A549 (cell line): Measurements from ENCODE around the gene CCDC169. TPM values are rescaled to one million over a fixed set of nuclear protein-coding genes. Genes with fewer than 3 reads are reported as not detected.

Experiments
- ATAC-seq, 2 experiments: fragments of 200-7000 bp in 1 of 2; fragments of >200 bp in 1 of 2; cut with Nextera tagmentation in 1 of 2; cut with Tn5 transposase in 1 of 2; 3 replicates each; pipeline versions ENCODE4 v1.8.0 to v1.9.1; 2018 to 2020; ENCODE audit warnings: mild to moderate bottlenecking in 1 of 2, moderate library complexity in 1 of 2
- CTCF ChIA-PET: fragments of 300-600 bp; sonication (Branson Sonifier 250); formaldehyde crosslinking; extraction: SDS; loops from one replicate; lab custom pipeline; 2021; ENCODE audit warnings: antibody characterized with exemption, inconsistent platforms; lab: Yijun Ruan, JAX
- POLR2A ChIA-PET: fragments of 350-600 bp; formaldehyde crosslinking; extraction: SDS; loops from one replicate; lab custom pipeline; 2021; ENCODE audit warnings: antibody characterized with exemption, inconsistent platforms; lab: Yijun Ruan, JAX
- DNase-seq, 2 experiments: peaks; one replicate each; pipeline versions ENCODE4 v3.0.0 to v3.0.0-alpha.2; 2011 to 2016; ENCODE audit warnings: low read depth in 1 of 2, low spot score in 1 of 2
- FAIRE-seq: peaks from 2 replicates; lab custom pipeline; 2011; peaks lifted over from hg19 to GRCh38; lab: Jason Lieb, UNC
- H3K27ac ChIP-seq, 2 experiments: fragments of >200 bp; sonication (Bioruptor Twin); formaldehyde crosslinking; 3 replicates each; pipeline ENCODE4 v1.5.1; 2016 to 2017
- H3K4me1 ChIP-seq: fragments of >200 bp; sonication (Bioruptor Twin); formaldehyde crosslinking; 3 replicates; pipeline ENCODE4 v1.6.1; 2016
- H3K4me2 ChIP-seq: fragments of >200 bp; sonication (Bioruptor Twin); formaldehyde crosslinking; 3 replicates; pipeline ENCODE4 v1.6.1; 2016
- H3K4me3 ChIP-seq: fragments of >200 bp; sonication (Bioruptor Twin); formaldehyde crosslinking; 3 replicates; pipeline ENCODE4 v1.5.1; 2016
- H3K9me3 ChIP-seq: fragments of >200 bp; sonication (Bioruptor Twin); formaldehyde crosslinking; 3 replicates; pipeline ENCODE4 v1.6.1; 2016
- BHLHE40 ChIP-seq: IDR thresholded peaks from 2 replicates; pipeline ENCODE4 v1.6.1; 2012; ENCODE audit warnings: low read depth, low read length, inconsistent platforms
- CBX2 ChIP-seq: fragments of 200-600 bp; sonication (generic); IDR thresholded peaks from 2 replicates; pipeline ENCODE4 v1.6.1; 2016; ENCODE audit warnings: low read depth, mild to moderate bottlenecking, borderline replicate concordance
- CEBPB ChIP-seq, 2 experiments: fragments of >200 bp in 1 of 2; sonication (Bioruptor Twin) in 1 of 2; formaldehyde crosslinking in 1 of 2; IDR thresholded peaks; 2 replicates each; pipeline ENCODE4 v1.6.1; 2012 to 2016
- E2F6 ChIP-seq: IDR thresholded peaks from 2 replicates; pipeline ENCODE4 v1.6.1; 2012; ENCODE audit warnings: low read depth, borderline replicate concordance
- EHMT2 ChIP-seq: fragments of 200-600 bp; sonication (generic); IDR thresholded peaks from 2 replicates; pipeline ENCODE4 v1.6.1; 2016; ENCODE audit warnings: antibody characterized with exemption, low read depth, mild to moderate bottlenecking, moderate library complexity
- ESRRA ChIP-seq: fragments of 150-350 bp; IDR thresholded peaks from 2 replicates; pipeline ENCODE4 v1.6.1; 2014; ENCODE audit warnings: mild to moderate bottlenecking, low read length, borderline replicate concordance
- FOSL2 ChIP-seq, 2 experiments: fragments of 450-650 bp in 1 of 2; fragments of >200 bp in 1 of 2; sonication (Bioruptor Twin) in 1 of 2; formaldehyde crosslinking; IDR thresholded peaks; 2 replicates each; pipeline versions ENCODE4 v1.5.0 to v1.6.1; 2016 to 2020; ENCODE audit warnings: mild to moderate bottlenecking in 1 of 2, moderate library complexity in 1 of 2
- GATA3 ChIP-seq: IDR thresholded peaks from 2 replicates; pipeline ENCODE4 v1.6.1; 2012; ENCODE audit warnings: borderline replicate concordance
- HEYL ChIP-seq: fragments of 250-450 bp; sonication (Bioruptor Pico); IDR thresholded peaks from 2 replicates; pipeline ENCODE4 v1.8.0; 2021; ENCODE audit warnings: mild to moderate bottlenecking, moderate library complexity
- HOXB5 ChIP-seq: fragments of 250-450 bp; sonication (Bioruptor Pico); IDR thresholded peaks from 2 replicates; pipeline ENCODE4 v1.5.0; 2020; ENCODE audit warnings: mild to moderate bottlenecking, moderate library complexity
- KDM5A ChIP-seq: fragments of 200-600 bp; sonication (generic); IDR thresholded peaks from 2 replicates; pipeline ENCODE4 v1.6.1; 2016; ENCODE audit warnings: antibody characterized with exemption, mild to moderate bottlenecking
- MAX ChIP-seq: IDR thresholded peaks from 2 replicates; pipeline ENCODE4 v1.6.1; 2012
- MAZ ChIP-seq: fragments of 150-350 bp; IDR thresholded peaks from 2 replicates; pipeline ENCODE4 v1.6.1; 2014; ENCODE audit warnings: antibody characterized with exemption, low read depth, low read length, borderline replicate concordance
- NR3C1 ChIP-seq: fragments of >200 bp; sonication (Bioruptor Twin); formaldehyde crosslinking; IDR thresholded peaks from 3 replicates; pipeline ENCODE4 v1.6.1; 2017
- PHF8 ChIP-seq: fragments of 200-600 bp; sonication (generic); IDR thresholded peaks from 2 replicates; pipeline ENCODE4 v1.6.1; 2016; ENCODE audit warnings: low read depth, mild to moderate bottlenecking, antibody characterized with exemption, moderate library complexity, borderline replicate concordance
- POLR2AphosphoS2 ChIP-seq: conservative IDR thresholded peaks from 2 replicates; pipeline ENCODE4 v1.6.1; 2012; ENCODE audit warnings: low read length, improper control_type of control experiment, inconsistent platforms
- RAD21 ChIP-seq, 2 experiments: fragments of >200 bp in 1 of 2; sonication (Bioruptor Twin) in 1 of 2; formaldehyde crosslinking in 1 of 2; IDR thresholded peaks in 1 of 2; conservative IDR thresholded peaks in 1 of 2; 2 replicates in 1 of 2; 3 replicates in 1 of 2; pipeline ENCODE4 v1.6.1; 2012 to 2018; ENCODE audit warnings: inconsistent platforms in 1 of 2
- RFX5 ChIP-seq: fragments of 450-650 bp; IDR thresholded peaks from 2 replicates; pipeline ENCODE4 v1.7.1; 2014; ENCODE audit warnings: antibody characterized with exemption, mild to moderate bottlenecking, moderate library complexity
- SMC3 ChIP-seq: fragments of >200 bp; sonication (Bioruptor Twin); formaldehyde crosslinking; IDR thresholded peaks from 3 replicates; pipeline ENCODE4 v1.6.1; 2018; ENCODE audit warnings: inconsistent platforms
- TFCP2L1 ChIP-seq: fragments of 250-450 bp; sonication (Bioruptor Pico); IDR thresholded peaks from 2 replicates; pipeline ENCODE4 v1.5.0; 2021; ENCODE audit warnings: mild to moderate bottlenecking
- USF2 ChIP-seq: fragments of 450-650 bp; IDR thresholded peaks from 2 replicates; pipeline ENCODE4 v1.6.1; 2014; ENCODE audit warnings: antibody characterized with exemption
- ZC3H11A ChIP-seq: fragments of 450-650 bp; IDR thresholded peaks from 2 replicates; pipeline ENCODE4 v1.6.1; 2014; ENCODE audit warnings: antibody characterized with exemption, mild to moderate bottlenecking
- ZFP36 ChIP-seq: fragments of 450-650 bp; IDR thresholded peaks from 2 replicates; pipeline ENCODE4 v1.6.1; 2014; ENCODE audit warnings: borderline replicate concordance; ENCODE audit not compliant: partially characterized antibody
- ZNF302 ChIP-seq: fragments of 250-450 bp; sonication (Bioruptor Pico); IDR thresholded peaks from 2 replicates; pipeline ENCODE4 v1.9.0; 2021; ENCODE audit warnings: inconsistent platforms, mild to moderate bottlenecking, moderate library complexity
- ZSCAN20 ChIP-seq: fragments of 250-450 bp; sonication (Bioruptor Pico); IDR thresholded peaks from 2 replicates; pipeline ENCODE4 v1.8.0; 2022; ENCODE audit warnings: mild to moderate bottlenecking, moderate library complexity
- WGBS: methylation state at CpG from one replicate; pipeline ENCODE4 v1.1.6; 2017; ENCODE audit errors: missing lambda C conversion rate; 5-methylcytosine and 5-hydroxymethylcytosine counted together
- polyA plus RNA-seq, 4 experiments: library from polyadenylated mRNA; depleted of rRNA in 3 of 4; stranded (reverse); fragments of >200 nt; fragmentation: RNase III in 1 of 4; extraction: RNeasy Plus Mini Kit Qiagen cat#74134 plus additional on column Dnase treatment in 1 of 4; gene quantifications; 2 replicates in 3 of 4; 3 replicates in 1 of 4; pipeline ENCODE4 v1.2.3, GENCODE V29; 2011 to 2017
- TF ChIP-seq, protein P1 (sequence below): fragments of 250-450 bp; sonication (Bioruptor Pico); IDR thresholded peaks from 2 replicates; pipeline ENCODE4 v1.5.0; 2020; ENCODE audit warnings: low read depth, mild to moderate bottlenecking, moderate library complexity
- TF ChIP-seq, protein P2 (sequence below): fragments of >200 bp; sonication (Bioruptor Twin); formaldehyde crosslinking; IDR thresholded peaks from 3 replicates; pipeline ENCODE4 v1.6.1; 2016
- TF ChIP-seq, protein P3 (sequence below): fragments of 200-600 bp; sonication (generic); IDR thresholded peaks from 2 replicates; pipeline ENCODE4 v1.6.1; 2016; ENCODE audit warnings: antibody characterized with exemption, mild to moderate bottlenecking, moderate library complexity

Gene CCDC169
- polyA plus RNA-seq, 2 of the 4 experiments (the other 2 are of a cell fraction): 1.3 to 2.0 TPM

DNA sequence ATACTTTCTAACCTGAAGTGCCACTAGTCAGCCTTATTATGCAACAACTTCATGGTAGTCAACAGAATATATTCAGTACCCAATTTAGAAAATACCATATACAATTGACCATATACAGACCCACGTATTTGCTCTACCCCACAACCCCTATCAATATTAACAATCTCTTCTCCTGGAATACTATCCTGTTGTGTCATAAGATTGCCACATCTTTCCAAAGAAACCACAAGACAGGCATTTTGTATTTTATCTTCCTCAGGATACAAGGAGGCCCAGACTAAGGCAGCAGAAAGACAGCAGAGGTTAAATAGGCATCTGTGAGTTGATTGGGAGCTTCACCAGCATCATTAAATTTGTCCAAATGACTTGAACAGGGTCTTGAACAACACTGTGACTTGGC lies 44.1 kb upstream of the CCDC169 start:
- H3K4me1 ChIP-seq: peaks cover 20% of the 10 kb centered on the region
- 44% methylated on average over 1 of the region's 1 CpG for WGBS
- H3K4me2 ChIP-seq: no peak overlapping the region
- CTCF ChIA-PET: no interaction called here
- no peaks in the 10 kb centered on the region for H3K9me3 ChIP-seq
- POLR2A ChIA-PET: no interaction called here
- TF ChIP-seq HOXB5 (no peak), ZC3H11A (no peak), ESRRA (no peak), E2F6 (no peak), EHMT2 (no peak), PHF8 (no peak), TFCP2L1 (no peak), ZNF302 (CRISPR knock-in tag) (no peak), SMC3 (no peak), MAX (no peak), CBX2 (no peak), KDM5A (no peak), NR3C1 (no peak), USF2 (no peak), BHLHE40 (no peak), MAZ (no peak), HEYL (CRISPR knock-in tag) (no peak), GATA3 (no peak)
- TF ChIP-seq, protein P1, sequence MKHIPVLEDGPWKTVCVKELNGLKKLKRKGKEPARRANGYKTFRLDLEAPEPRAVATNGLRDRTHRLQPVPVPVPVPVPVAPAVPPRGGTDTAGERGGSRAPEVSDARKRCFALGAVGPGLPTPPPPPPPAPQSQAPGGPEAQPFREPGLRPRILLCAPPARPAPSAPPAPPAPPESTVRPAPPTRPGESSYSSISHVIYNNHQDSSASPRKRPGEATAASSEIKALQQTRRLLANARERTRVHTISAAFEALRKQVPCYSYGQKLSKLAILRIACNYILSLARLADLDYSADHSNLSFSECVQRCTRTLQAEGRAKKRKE (CRISPR knock-in tag): no peak
- TF ChIP-seq, all 56 proteins: peak for 0
- ATAC-seq (no peak), DNase-seq (no peak), FAIRE-seq (no peak)
- H3K4me3 ChIP-seq: no peak overlapping the region
- H3K27ac ChIP-seq: no peak overlapping the region

DNA sequence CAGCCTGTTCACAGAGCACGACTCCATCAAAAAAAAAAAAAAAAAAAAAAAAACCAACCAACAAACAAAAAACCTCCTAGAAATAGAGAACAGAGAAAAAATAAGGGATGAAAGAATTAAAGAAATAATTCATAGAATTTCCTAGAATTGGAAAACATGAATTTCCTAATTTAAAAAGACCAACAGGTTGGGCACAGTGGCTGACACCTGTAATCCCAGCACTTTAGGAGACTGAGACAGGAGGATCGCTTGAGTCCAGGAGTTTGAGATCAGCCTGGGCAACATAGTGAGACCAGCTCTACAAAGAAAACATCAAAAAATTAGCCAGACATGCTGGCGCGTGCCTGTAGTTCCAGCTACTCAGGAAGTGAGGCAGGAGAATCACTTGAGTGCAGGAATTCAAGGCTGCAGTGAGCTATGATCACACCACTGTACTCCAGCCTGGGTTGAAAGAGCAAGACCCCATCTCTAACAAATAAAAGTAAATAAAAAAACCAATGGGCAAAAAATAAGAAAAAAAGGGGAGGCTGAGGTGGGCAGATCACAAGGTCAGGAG lies 42.1 kb upstream of the CCDC169 start:
- Histone ChIP-seq H3K4me1 (peaks cover 17% of the 10 kb centered on the region), H3K4me3 (no peak overlapping the region), H3K9me3 (no peaks in the 10 kb centered on the region), H3K4me2 (no peak overlapping the region), H3K27ac (no peak overlapping the region)
- ATAC-seq (no peak), FAIRE-seq (no peak), DNase-seq (no peak)
- TF ChIP-seq FOSL2 (IDR thresholded peaks at IDR 0.05) (no peak), FOSL2 (CRISPR knock-in tag; IDR thresholded peaks at IDR 0.05) (no peak), MAZ (no peak), RAD21 (conservative IDR thresholded peaks at IDR 0.05 in 1 of 2, IDR thresholded peaks at IDR 0.05 in 1 of 2) (no peak), MAX (no peak), RFX5 (no peak), ZSCAN20 (CRISPR knock-in tag) (no peak), POLR2AphosphoS2 (no peak), CEBPB (IDR thresholded peaks at IDR 0.05) (no peak), GATA3 (no peak), USF2 (no peak), ZFP36 (no peak)
- TF ChIP-seq, protein P2, sequence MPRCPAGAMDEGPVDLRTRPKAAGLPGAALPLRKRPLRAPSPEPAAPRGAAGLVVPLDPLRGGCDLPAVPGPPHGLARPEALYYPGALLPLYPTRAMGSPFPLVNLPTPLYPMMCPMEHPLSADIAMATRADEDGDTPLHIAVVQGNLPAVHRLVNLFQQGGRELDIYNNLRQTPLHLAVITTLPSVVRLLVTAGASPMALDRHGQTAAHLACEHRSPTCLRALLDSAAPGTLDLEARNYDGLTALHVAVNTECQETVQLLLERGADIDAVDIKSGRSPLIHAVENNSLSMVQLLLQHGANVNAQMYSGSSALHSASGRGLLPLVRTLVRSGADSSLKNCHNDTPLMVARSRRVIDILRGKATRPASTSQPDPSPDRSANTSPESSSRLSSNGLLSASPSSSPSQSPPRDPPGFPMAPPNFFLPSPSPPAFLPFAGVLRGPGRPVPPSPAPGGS: no peak
- TF ChIP-seq, protein P3, sequence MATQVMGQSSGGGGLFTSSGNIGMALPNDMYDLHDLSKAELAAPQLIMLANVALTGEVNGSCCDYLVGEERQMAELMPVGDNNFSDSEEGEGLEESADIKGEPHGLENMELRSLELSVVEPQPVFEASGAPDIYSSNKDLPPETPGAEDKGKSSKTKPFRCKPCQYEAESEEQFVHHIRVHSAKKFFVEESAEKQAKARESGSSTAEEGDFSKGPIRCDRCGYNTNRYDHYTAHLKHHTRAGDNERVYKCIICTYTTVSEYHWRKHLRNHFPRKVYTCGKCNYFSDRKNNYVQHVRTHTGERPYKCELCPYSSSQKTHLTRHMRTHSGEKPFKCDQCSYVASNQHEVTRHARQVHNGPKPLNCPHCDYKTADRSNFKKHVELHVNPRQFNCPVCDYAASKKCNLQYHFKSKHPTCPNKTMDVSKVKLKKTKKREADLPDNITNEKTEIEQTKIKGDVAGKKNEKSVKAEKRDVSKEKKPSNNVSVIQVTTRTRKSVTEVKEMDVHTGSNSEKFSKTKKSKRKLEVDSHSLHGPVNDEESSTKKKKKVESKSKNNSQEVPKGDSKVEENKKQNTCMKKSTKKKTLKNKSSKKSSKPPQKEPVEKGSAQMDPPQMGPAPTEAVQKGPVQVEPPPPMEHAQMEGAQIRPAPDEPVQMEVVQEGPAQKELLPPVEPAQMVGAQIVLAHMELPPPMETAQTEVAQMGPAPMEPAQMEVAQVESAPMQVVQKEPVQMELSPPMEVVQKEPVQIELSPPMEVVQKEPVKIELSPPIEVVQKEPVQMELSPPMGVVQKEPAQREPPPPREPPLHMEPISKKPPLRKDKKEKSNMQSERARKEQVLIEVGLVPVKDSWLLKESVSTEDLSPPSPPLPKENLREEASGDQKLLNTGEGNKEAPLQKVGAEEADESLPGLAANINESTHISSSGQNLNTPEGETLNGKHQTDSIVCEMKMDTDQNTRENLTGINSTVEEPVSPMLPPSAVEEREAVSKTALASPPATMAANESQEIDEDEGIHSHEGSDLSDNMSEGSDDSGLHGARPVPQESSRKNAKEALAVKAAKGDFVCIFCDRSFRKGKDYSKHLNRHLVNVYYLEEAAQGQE: no peak
- WGBS: 98% methylated on average over 4 of the region's 4 CpGs
- CTCF ChIA-PET: interaction anchor here (0.9 kb wide), 1 partner anchor 12 kb away, joined by 3 read pairs; no protein-coding TSS in a partner anchor
- POLR2A ChIA-PET: no interaction called here
